ENCODE data around the gene SORL1.

Gene SORL1

DNA sequence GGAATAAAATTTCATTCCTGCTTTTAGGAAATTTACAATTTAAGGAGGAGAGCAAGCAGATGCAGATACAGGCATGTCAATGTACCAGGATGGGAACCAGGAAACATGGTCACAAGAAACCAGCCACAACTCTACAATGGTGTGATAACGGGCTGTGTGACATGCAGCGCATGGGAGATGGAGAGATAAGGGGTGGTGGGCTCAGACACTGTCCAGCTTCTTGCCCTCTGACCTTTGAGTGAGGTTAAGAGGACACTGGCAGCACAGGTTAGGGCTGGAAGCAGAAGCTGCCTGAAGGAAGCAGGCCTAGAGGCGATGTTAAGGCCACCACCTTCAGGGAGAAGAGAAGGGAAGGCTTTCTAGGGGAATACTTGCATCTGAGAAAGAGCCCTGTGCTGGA lies 3.0 kb downstream of the SORL1 start:
- no peak for DNase-seq

DNA sequence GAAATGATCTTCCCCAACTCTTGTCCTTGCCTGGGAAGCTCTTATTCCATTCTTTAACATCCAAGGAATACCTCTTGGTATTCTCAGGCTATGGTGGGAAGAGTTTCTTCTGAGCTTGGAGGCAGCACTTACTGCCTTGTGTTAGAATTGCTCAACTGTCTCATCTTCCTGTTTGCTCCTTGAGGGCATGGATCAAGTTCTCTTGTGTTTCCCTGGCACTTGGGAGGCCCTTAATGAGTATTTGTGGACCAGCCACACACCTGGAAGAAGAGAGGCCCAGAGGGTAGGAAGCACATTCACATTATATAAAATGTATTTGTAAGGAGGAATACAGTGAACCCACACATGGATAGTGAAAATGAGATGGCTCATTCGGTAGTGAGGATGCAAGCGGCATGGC lies 4.0 kb downstream of the SORL1 start:
- no peak for DNase-seq

GRCh38 chr11:121456816-121457431 lies 4.8 kb downstream of the SORL1 start:
- no peak for DNase-seq

DNA sequence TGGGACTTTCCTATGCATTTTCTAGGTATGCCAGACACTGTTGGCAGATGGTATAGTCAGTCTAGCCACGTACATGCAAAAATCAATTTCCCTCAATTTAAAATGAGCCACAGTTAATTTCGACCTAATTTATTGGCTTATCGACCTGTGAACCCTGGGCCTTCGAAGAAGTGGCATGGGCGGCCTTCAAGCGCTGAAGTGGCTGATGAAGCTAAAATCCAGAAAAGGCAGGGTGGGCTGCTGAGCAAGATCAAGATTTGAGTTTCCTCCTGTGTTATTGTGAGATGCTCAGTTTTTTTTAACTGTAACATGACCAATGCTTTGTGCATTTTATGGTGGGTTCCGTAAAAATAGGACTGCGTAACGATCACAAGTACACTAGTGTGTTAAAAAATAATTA lies 6.4 kb downstream of the SORL1 start:
- DNase-seq = no peak

DNA sequence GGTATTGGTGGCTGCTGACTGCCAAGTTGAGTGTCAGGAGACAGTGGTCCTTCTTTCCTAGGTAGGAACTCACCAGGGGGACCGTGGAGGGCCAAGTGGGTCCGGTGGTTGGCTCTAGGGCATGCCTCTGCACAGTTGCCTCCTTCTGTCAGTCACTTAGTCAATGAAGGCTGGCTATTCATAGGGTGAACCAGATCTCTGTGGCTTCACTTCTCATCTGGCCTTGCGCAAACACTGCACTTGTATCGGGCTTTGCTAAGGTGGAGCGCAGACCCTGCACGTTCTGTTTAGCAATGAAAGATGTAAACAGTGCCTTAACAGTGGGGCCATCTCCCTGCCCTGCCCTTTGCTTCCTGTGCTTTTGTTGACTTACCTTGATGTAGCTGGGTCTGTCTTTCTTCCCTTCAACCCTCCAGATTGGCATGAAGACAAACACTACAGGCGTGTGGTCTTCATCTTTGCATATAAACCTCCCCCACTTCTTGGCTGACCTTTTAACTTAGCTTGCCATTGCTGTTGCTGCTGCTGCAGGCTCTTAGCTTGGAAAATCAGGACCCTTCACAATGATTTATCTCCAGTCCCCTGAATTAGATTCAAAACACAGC lies 7.4 kb downstream of the SORL1 start:
- no peak for DNase-seq

DNA sequence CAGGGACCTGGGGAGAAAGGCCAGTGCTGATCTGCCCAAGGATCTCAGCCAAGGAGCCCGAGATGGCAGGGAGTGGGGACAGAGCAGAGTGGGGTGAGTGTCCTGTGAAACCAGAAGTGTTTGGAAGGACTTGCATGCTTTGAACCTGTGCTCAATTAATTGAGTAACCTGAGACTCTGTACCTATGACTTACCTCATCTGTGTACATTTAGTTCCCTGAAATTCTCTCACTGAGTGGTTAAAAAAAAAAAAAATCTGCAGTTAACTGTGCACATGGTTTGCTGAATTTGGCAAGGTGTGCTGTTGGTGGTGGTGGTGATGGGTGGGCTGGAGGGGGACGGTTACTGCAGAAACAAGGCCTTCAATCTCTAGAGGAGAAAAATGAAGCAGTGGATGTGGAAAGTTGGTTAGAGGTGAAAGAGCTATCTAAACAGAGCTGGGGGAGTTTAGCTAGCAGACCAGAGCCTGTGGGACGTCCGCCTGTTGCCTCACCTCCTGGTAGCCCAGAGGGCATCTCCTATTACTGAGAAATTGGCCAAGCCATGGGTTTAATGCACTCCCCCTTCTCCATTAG lies 8.9 kb downstream of the SORL1 start:
- DNase-seq = no peak

- DNase-seq = no peak
Measured at GRCh38 chr11:121461843-121462242, 9.7 kb downstream of the SORL1 start.

DNA sequence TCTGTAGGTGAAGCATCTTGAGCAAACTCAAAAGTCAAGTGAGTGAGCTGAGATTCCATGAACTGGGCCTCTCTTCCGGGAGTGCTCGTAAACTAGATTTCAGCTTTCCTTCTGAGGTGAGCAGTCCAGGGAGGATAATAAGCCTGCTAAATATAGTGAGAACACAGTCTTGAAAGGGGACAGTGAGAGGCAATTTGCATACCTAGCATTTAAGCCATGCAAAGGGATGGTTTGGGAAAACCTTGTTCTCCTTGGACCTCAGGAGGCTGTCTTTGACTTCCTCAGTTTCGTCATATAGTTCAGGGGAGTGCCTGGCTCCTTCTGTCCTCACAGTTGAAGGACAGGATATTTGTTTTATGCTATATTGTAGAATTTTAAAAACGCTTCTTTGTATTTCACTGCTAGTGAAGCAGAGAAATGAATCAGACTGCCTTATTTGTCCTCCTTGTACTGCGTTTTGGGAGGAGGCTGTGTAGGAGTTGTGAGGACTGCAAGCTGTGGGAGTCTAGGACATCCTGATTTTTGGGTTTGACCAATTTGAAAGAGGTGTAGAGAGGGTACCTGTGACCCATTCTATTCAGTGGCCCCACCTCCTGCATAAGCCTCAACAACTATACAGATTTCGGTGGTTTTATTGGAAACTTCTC lies 11.7 kb downstream of the SORL1 start:
- DNase-seq = no peak

GRCh38 chr11:121464352-121464946 lies 12.3 kb downstream of the SORL1 start:
- DNase-seq = peak; percentile 65 to 85

GRCh38 chr11:121465709-121466062 lies 13.6 kb downstream of the SORL1 start:
- DNase-seq = no peak

DNA sequence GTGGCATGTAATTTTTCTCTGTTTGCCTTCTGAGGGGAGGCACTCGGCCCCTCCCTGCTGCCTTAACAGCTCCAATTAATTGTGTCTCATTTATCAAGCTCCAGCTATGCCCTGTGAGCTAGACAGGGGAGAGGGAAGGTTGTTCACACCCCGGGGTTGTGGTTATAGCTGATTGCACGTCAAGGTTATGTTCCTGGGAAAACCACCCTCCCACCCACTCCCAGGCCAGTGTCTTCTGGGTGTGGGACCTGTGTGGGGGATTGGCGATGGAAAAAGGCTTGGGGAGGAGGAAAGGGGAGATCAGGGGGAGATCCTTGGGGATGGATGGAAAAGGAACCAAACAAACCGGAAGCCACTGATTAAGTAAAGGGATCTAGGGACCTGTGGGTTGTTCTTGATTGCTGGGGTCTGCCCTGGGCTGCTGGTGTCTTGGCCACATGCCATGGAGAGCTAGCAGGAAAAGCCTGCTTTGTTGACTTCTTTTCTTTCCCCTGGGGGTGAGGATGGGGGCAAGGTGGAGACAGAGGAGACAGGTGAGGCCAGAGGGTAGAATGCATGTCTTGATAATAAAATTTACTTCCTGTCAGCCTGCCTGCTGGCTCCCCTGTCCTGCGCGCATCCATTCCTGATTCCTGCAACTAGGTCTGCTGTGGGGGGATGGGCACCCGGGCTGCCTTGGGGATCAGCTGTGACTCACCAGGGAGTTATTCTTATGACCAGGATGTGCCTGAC lies 14.1 kb downstream of the SORL1 start:
- peak; percentile 32 to 38 for DNase-seq

- no peak for DNase-seq
Measured at GRCh38 chr11:121467471-121467870, 15.4 kb downstream of the SORL1 start.

GRCh38 chr11:121467965-121468364 lies 15.9 kb downstream of the SORL1 start:
- DNase-seq = peak; percentile 64 to 91

GRCh38 chr11:121469910-121470309 lies 17.8 kb downstream of the SORL1 start:
- DNase-seq = no peak

DNA sequence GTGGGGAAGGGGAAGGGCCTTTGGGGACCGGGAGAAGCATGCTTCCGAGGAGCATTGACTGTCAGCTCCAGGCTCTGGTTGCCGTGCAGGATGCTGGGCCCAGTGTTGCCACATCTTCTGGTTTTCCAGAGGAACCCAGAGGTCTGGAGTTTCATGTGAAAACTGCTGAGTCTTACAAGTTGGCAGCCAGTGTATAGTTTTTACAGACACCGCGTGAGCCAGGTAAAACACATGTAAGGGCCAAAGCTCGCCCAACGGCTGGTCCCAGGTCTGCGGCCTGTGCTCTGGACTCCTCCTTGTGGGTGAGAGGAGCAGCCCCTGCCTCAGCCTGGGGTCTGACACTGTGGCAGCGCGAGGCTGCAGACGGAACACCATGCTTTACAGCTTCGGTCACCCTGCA lies 19.1 kb downstream of the SORL1 start:
- DNase-seq = no peak

DNA sequence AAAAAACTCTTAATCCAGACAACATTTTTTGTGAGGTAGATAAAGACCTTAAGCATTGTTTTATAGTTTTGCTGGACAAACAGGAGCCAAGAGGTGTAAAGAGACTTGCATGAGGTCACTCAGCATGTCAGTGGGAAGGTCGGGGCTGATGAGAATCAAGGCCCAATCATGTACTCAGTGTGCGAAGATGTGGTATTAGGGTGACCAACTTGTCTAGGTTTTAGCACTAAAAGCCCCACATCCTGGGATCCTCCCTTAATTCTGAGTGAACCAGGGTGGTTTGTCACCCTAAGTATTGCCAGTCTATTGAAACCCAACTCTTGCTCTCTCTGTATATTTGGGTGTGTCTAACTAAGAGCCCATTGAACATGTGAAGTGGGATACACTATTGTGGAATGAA lies 20.2 kb downstream of the SORL1 start:
- no peak for DNase-seq

- no peak for DNase-seq
Measured at GRCh38 chr11:121473064-121473777, 21.1 kb downstream of the SORL1 start.

DNA sequence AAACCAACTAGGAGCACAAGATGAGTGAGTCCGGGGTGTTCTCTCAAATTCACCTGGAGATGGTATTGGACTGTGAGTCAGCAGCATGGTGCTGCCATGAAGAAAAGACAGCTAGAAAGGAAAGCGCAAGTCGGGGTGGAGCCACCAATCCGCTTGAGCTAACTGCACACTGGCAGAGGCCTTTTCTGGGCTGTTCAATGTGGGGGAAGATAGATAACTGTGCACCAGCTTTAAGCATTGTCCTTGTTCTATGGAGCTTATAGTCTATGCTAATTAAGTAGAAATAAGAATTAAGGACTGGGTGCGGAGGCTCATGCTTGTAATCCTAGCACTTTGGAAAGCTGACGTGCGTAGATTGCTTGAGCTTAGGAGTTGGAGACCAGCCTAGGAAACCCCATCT lies 22.6 kb downstream of the SORL1 start:
- DNase-seq = no peak

DNA sequence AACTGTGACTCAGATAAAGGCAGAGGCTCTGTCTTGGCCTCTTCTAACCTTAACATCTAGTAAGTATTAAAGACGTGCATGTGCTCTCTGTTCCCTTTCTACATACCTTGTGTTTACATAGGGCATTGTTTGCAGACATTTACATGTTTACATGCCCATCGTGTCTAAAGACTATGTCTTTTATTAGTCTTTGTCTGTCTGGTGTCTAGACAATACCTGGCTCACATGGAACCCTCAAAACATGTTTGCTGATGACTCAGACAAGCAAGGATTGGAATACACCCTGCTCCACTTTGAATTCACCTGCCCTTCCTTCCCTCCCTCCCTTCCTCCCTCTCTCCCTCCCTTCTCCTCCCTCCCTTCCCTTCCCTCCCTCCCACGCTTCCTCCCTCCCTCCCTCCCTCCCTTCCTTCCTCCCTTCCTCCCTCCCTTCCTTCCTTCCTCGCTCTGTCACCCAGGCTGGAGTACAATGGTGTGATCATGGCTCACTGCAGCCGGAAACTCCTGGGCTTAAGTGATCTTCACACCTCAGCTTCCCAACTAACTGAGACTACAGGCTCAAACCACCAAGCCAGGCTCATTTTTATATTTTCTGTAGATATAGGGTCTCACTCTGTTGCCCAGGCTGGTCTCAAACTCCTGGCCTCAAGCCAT lies 24.4 kb downstream of the SORL1 start:
- no peak for DNase-seq

GRCh38 chr11:121478226-121478894 lies 26.2 kb downstream of the SORL1 start:
- DNase-seq = no peak
